ENCODE data around the gene ITGB5.

- TF ChIP-seq CTCF (IDR thresholded peaks at IDR 0.05): no peak
- no peak for TF ChIP-seq EZH2 (IDR thresholded peaks at IDR 0.05; ENCODE audit: borderline replicate concordance, insufficient read depth, low read depth, low read length, poor library complexity, severe bottlenecking)
Observed at GRCh38 chr3:124884474-124885101, 2.6 kb downstream of the ITGB5 start.
